Breast epithelium (tissue), 4 donors: ENCODE results near the gene TLR7. TPM values are rescaled to one million over a fixed set of nuclear protein-coding genes. Genes with fewer than 3 reads are reported as not detected.
A peak's percentile ranks its signal among the peaks of the same experiment; 100 is the strongest.

Experiments used
- DNase-seq, 2 donors: peaks; one replicate each; pipeline ENCODE4 v3.0.0-alpha.2; 2019; ENCODE audit warnings: low spot score in 2 of 2
- H3K27ac ChIP-seq, 2 donors: fragments of 200-600 bp; sonication (generic) in 1 of 2; one replicate each; pipeline ENCODE4 v1.5.1; 2016 to 2019; ENCODE audit warnings: mild to moderate bottlenecking in 1 of 2
- H3K27me3 ChIP-seq, 2 donors: fragments of 200-600 bp; sonication (generic) in 1 of 2; one replicate each; pipeline versions ENCODE4 v1.5.1 to v1.6.0; 2017 to 2019; ENCODE audit warnings: control low read depth in 1 of 2, mild to moderate bottlenecking in 1 of 2
- H3K36me3 ChIP-seq: fragments of 200-600 bp; one replicate; pipeline ENCODE4 v1.5.1; 2019
- H3K4me1 ChIP-seq, 2 donors: fragments of 200-600 bp; sonication (generic); one replicate each; pipeline ENCODE4 v1.5.1; 2016 to 2019; ENCODE audit warnings: control low read depth in 1 of 2
- H3K4me3 ChIP-seq, 3 donors: fragments of 200-600 bp; sonication (generic); 1 replicate in 2 of 3; 2 replicates in 1 of 3; pipeline ENCODE4 v1.5.1; 2016 to 2019; ENCODE audit warnings: mild to moderate bottlenecking in 3 of 3, moderate library complexity in 2 of 3
- H3K9me3 ChIP-seq, 2 donors: fragments of 200-600 bp; sonication (generic) in 1 of 2; one replicate each; pipeline ENCODE4 v1.5.1; 2016 to 2019; ENCODE audit warnings: control low read depth in 1 of 2
- POLR2A ChIP-seq: fragments of 450-650 bp; IDR thresholded peaks from one replicate; pipeline ENCODE4 v1.6.1; 2016; ENCODE audit warnings: antibody characterized with exemption, mild to moderate bottlenecking, moderate library complexity
- POLR2AphosphoS5 ChIP-seq, 3 donors: sonication (generic); formaldehyde crosslinking; IDR thresholded peaks; one replicate each; pipeline ENCODE4 v1.6.1; 2017; ENCODE audit warnings: antibody characterized with exemption in 3 of 3
- intact Hi-C: fragments of 100-400 bp; cut with DNase I; formaldehyde crosslinking; loops from one replicate; pipeline ENCODE4 v1.15.1; 2023; ENCODE audit warnings: low total_unique reads
- total RNA-seq, 3 donors: library from RNA; depleted of rRNA; stranded (reverse); fragments of >200 nt; gene quantifications; one replicate each; pipeline ENCODE4 v1.1.0, GENCODE V29; 2016
- TF ChIP-seq, protein P1 (sequence below), 3 donors: fragments of 450-650 bp; IDR thresholded peaks; one replicate each; pipeline ENCODE4 v1.5.1; 2016 to 2017; ENCODE audit warnings: antibody characterized with exemption in 3 of 3, mild to moderate bottlenecking in 3 of 3, moderate library complexity in 3 of 3

The TLR7 gene
- total RNA-seq, 3 donors from 2014 or later = 0.98 to 2.3 (median 1.3) TPM

DNA sequence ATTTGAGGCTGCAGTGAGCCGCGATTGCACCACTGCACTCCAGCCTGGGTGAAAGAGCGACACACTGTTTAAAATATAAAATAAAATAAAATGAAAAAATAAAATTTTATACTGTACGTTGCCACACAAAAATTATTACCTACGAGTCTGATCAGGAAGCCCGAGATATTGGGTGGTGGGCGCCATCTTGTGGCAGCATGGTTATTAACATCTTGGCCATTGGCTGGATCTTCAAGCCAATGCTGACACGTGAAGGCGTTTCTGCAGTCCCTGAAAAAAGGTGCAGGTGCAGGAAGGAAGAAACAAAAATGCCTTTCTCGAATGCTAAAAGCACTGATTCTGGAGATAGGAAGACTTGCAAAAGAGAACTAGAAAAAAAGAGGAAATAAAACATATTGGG is 34.6 kb downstream of the TLR7 start:
- Histone ChIP-seq H3K9me3 (no peaks in the 10 kb centered on the region), H3K4me3 (no peak overlapping the region), H3K27me3 (peaks cover 0 to 25% of the 10 kb centered on the region in 2 donors), H3K36me3 (no peaks in the 10 kb centered on the region), H3K27ac (no peak overlapping the region), H3K4me1 (no peaks in the 10 kb centered on the region)
- TF ChIP-seq POLR2A = no peak
- TF ChIP-seq, protein P1, sequence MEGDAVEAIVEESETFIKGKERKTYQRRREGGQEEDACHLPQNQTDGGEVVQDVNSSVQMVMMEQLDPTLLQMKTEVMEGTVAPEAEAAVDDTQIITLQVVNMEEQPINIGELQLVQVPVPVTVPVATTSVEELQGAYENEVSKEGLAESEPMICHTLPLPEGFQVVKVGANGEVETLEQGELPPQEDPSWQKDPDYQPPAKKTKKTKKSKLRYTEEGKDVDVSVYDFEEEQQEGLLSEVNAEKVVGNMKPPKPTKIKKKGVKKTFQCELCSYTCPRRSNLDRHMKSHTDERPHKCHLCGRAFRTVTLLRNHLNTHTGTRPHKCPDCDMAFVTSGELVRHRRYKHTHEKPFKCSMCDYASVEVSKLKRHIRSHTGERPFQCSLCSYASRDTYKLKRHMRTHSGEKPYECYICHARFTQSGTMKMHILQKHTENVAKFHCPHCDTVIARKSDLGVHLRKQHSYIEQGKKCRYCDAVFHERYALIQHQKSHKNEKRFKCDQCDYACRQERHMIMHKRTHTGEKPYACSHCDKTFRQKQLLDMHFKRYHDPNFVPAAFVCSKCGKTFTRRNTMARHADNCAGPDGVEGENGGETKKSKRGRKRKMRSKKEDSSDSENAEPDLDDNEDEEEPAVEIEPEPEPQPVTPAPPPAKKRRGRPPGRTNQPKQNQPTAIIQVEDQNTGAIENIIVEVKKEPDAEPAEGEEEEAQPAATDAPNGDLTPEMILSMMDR (IDR thresholded peaks at IDR 0.05) = peak in 2 of 3 donors; percentile 26 to 55
- intact Hi-C loops = no loop called here
- DNase-seq = peak; percentile 40 to 54

DNA sequence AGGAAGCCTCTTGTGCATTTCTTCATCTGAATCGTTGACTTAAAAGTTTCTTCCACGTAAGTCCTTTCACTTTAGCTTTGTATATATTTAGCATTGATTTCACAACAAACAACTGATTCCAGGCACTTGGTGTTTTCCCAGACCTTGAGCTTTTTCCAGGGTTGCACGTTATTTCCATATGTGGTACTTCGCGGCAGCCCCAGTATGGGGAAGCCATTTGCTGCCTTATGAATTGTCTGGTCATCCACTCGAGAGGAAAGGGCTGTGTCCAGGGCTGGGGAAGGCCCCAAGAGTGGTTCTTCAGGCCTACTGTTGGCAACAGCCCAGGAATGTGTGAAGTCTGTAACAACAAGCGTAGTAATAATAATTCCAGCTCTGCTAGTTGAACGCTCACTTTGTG is 36.8 kb downstream of the TLR7 start:
- intact Hi-C loops = no loop called here
- Histone ChIP-seq H3K27ac (no peak overlapping the region), H3K36me3 (no peaks in the 10 kb centered on the region), H3K9me3 (no peaks in the 10 kb centered on the region), H3K27me3 (peaks cover 0 to 19% of the 10 kb centered on the region in 2 donors), H3K4me3 (no peak overlapping the region), H3K4me1 (no peaks in the 10 kb centered on the region)
- DNase-seq = no peak
- TF ChIP-seq, protein P1 (IDR thresholded peaks at IDR 0.05) = no peak
- TF ChIP-seq POLR2AphosphoS5 (IDR thresholded peaks at IDR 0.05) = no peak
- TF ChIP-seq POLR2A = no peak

DNA sequence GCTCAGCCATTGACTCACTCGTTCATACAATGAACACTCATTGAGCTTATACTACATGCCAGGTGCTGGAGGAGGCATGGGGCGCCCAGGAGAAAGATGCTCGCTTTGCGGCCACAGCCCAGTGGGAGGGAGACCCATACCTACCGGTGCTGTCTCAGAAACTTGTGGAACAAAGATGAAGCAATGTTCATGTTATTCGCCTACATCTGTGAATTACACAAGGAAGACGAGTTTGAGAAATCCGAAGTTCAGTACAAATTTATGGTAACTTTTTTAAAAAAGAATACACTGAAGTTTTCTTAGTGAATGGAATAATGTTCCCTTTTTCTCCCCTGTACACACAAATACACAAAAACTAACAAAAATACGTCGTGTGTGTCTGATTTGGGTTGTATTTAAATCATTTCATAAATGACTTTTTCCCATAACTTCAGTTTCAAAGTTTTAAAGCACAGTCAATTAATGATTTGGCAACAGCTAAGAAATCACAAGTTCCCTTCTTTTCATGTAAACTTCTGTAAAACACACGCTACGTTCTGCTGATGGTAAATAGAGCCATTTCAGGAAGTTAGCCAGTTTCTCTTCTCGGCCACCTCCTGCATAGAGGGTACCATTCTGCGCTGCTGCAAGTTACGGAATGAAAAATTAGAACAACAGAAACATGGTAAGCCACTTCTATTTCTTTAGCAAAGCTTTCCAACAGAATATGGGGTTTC is 39.3 kb downstream of the TLR7 start, which contains the start of gene TLR8:
TSS of gene TLR8 (plus strand) at position 575 of the 716 bp plus-strand sequence. CDS start at position 662, 87 bp downstream.
- no peak within 1 kb of the TSS for H3K4me3 ChIP-seq
- no peaks in the 10 kb centered on the region for H3K4me1 ChIP-seq
- no peaks in the 10 kb centered on the region for H3K36me3 ChIP-seq
- TF ChIP-seq POLR2AphosphoS5 (IDR thresholded peaks at IDR 0.05) (no peak), POLR2A (no peak)
- TF ChIP-seq, protein P1 (IDR thresholded peaks at IDR 0.05) = no peak
- peaks cover 0 to 16% of the 10 kb centered on the region in 2 donors for H3K27me3 ChIP-seq
- intact Hi-C loops = no loop called here
- no peak within 1 kb of the TSS for H3K27ac ChIP-seq
- no peaks in the 10 kb centered on the region for H3K9me3 ChIP-seq
- no peak for DNase-seq

DNA sequence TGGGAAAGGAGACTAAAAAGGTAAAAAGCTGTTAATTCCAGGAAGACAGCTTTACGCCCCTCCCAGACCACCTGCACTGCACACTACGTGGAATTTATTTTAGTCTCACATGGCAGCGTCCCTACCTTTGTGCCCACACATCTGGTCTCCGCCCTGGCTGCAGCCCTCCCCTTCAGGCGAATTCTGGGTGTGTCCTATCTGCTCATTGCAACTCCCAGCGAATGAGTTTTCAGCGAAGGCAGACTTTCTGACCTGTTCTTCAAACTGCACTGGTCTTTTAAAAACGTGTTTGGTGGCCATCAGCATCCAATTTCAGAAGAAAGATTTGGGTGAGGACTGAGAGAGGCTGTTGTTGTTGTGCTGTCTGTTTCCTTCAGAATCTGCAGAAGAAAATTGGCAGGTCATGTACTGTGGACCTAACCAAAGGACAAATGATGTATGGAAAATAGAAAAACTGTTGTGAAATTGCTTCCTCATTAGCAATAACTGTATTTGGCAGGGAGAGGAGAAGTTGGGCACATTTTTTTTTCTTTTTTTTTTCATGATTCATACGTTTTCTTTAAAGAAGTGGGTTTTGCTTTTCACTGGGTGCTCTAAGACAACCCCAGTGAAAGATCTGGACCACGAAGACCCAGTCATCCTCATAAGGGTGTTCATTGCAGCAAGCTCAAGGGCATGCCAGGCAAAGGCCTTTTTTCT is 43.7 kb downstream of the TLR7 start:
- no peak for DNase-seq
- no peak overlapping the region for H3K4me3 ChIP-seq
- H3K27me3 ChIP-seq = peaks cover 0 to 23% of the 10 kb centered on the region in 2 donors
- H3K9me3 ChIP-seq = no peaks in the 10 kb centered on the region
- intact Hi-C loops = no loop called here
- TF ChIP-seq POLR2AphosphoS5 (IDR thresholded peaks at IDR 0.05) (no peak), POLR2A (no peak)
- no peak overlapping the region for H3K27ac ChIP-seq
- H3K4me1 ChIP-seq = no peaks in the 10 kb centered on the region
- no peaks in the 10 kb centered on the region for H3K36me3 ChIP-seq

DNA sequence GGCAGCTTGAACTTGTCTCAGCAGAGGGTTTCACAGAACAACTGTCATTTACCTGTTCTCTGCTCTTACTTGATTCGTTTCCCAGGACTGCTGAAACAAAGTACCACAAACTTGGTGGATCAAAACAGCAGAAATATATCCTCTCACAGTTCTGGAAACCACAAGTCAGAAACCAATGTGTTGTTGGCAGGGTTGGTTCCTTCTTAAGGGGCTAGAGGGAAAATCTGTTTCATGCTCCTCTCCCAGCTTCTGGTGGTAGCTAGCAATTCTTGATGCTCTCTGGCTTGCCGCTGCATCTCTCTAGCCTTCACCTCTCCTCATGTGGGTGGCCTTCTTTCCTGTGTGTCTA is 44.2 kb downstream of the TLR7 start:
- DNase-seq = no peak
- no peaks in the 10 kb centered on the region for H3K36me3 ChIP-seq
- no peak for TF ChIP-seq POLR2AphosphoS5 (IDR thresholded peaks at IDR 0.05)
- TF ChIP-seq, protein P1 (IDR thresholded peaks at IDR 0.05) = no peak
- no peak for TF ChIP-seq POLR2A
- no peak overlapping the region for H3K27ac ChIP-seq
- no peak overlapping the region for H3K4me3 ChIP-seq
- no peaks in the 10 kb centered on the region for H3K9me3 ChIP-seq
- peaks cover 0 to 24% of the 10 kb centered on the region in 2 donors for H3K27me3 ChIP-seq
- H3K4me1 ChIP-seq = no peaks in the 10 kb centered on the region
- intact Hi-C loops = no loop called here
